ENCODE measurements around the gene BYSL.

The BYSL gene

GRCh38 chr6:41937861-41938574 lies 16.7 kb downstream of the BYSL start:
- TF ChIP-seq CTCF (IDR thresholded peaks at IDR 0.05; ENCODE audit: low read depth, low read length): no peak
- no peak for DNase-seq (ENCODE audit: extremely low read depth, low read depth)

- no peak for DNase-seq (ENCODE audit: extremely low read depth, low read depth)
- TF ChIP-seq CTCF (IDR thresholded peaks at IDR 0.05; ENCODE audit: low read depth, low read length): no peak
These were observed 17.4 kb downstream of the BYSL start for GRCh38 chr6:41938590-41939175.

GRCh38 chr6:41939176-41939847 lies 18.0 kb downstream of the BYSL start:
- TF ChIP-seq CTCF (IDR thresholded peaks at IDR 0.05; ENCODE audit: low read depth, low read length): no peak
- DNase-seq (ENCODE audit: extremely low read depth, low read depth): no peak

- no peak for TF ChIP-seq CTCF (IDR thresholded peaks at IDR 0.05; ENCODE audit: low read depth, low read length)
- DNase-seq (ENCODE audit: extremely low read depth, low read depth): no peak
These were observed 18.8 kb downstream of the BYSL start for GRCh38 chr6:41939848-41940758.

- no peak; the same call in 1 of the 2 replicates for TF ChIP-seq CTCF (IDR thresholded peaks at IDR 0.05; ENCODE audit: low read depth, low read length)
- DNase-seq (ENCODE audit: extremely low read depth, low read depth): no peak
These were observed 19.5 kb downstream of the BYSL start for GRCh38 chr6:41940759-41941279.

GRCh38 chr6:41941280-41942066 lies 20.2 kb downstream of the BYSL start, which contains the start of gene CCND3:
Gene CCND3, minus strand, starts transcription at chr6:41941808. Its CDS starts 159 bp downstream, at chr6:41941649.
- peak; percentile 67 for DNase-seq (ENCODE audit: extremely low read depth, low read depth)

More at GRCh38 chr6:41941280-41942066, 20.2 kb downstream of the BYSL start, which contains the start of gene CCND3:
- TF ChIP-seq CTCF (IDR thresholded peaks at IDR 0.05; ENCODE audit: low read depth, low read length): no peak
